22Rv1 (cell line): Measurements from ENCODE around the gene GASK1B.

Experiments used
- ZFX ChIP-seq: fragments of 450-650 bp; IDR thresholded peaks from 2 replicates; pipeline ENCODE4 v1.6.1; 2017; ENCODE audit warnings: antibody characterized with exemption, borderline replicate concordance
- TF ChIP-seq, protein P1 (sequence below): fragments of 450-650 bp; IDR thresholded peaks from 2 replicates; pipeline ENCODE4 v1.5.1; 2017; ENCODE audit warnings: mild to moderate bottlenecking

DNA sequence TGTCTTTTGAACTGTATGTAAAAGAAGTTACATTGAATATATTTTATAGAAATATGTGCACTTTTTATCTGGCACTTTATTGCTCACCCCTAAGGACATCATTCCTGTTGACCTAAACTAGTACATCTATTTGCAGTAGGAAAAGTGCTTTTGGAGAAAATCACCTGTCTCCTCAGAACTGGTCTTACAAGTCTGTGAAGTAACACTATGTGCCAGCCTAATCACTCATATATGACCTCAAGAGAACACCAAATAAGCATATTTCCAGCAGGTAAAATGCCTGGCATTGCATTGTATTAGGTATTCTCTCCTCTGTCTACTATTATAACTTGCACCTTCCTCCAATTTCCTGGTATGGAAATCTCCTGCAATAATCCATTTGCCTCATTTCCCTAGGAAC is 4.0 kb upstream of the GASK1B start:
- TF ChIP-seq, protein P1, sequence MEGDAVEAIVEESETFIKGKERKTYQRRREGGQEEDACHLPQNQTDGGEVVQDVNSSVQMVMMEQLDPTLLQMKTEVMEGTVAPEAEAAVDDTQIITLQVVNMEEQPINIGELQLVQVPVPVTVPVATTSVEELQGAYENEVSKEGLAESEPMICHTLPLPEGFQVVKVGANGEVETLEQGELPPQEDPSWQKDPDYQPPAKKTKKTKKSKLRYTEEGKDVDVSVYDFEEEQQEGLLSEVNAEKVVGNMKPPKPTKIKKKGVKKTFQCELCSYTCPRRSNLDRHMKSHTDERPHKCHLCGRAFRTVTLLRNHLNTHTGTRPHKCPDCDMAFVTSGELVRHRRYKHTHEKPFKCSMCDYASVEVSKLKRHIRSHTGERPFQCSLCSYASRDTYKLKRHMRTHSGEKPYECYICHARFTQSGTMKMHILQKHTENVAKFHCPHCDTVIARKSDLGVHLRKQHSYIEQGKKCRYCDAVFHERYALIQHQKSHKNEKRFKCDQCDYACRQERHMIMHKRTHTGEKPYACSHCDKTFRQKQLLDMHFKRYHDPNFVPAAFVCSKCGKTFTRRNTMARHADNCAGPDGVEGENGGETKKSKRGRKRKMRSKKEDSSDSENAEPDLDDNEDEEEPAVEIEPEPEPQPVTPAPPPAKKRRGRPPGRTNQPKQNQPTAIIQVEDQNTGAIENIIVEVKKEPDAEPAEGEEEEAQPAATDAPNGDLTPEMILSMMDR: no peak
- no peak for TF ChIP-seq ZFX
